Fibroblast of skin of right biceps (primary cell): Measurements from ENCODE around the gene ATXN2.
A peak's percentile ranks its signal among the peaks of the same experiment; 100 is the strongest.

ENCODE experiments used
- DNase-seq: peaks from one replicate; pipeline ENCODE4 v3.0.0-alpha.2; 2013

Gene ATXN2

DNA sequence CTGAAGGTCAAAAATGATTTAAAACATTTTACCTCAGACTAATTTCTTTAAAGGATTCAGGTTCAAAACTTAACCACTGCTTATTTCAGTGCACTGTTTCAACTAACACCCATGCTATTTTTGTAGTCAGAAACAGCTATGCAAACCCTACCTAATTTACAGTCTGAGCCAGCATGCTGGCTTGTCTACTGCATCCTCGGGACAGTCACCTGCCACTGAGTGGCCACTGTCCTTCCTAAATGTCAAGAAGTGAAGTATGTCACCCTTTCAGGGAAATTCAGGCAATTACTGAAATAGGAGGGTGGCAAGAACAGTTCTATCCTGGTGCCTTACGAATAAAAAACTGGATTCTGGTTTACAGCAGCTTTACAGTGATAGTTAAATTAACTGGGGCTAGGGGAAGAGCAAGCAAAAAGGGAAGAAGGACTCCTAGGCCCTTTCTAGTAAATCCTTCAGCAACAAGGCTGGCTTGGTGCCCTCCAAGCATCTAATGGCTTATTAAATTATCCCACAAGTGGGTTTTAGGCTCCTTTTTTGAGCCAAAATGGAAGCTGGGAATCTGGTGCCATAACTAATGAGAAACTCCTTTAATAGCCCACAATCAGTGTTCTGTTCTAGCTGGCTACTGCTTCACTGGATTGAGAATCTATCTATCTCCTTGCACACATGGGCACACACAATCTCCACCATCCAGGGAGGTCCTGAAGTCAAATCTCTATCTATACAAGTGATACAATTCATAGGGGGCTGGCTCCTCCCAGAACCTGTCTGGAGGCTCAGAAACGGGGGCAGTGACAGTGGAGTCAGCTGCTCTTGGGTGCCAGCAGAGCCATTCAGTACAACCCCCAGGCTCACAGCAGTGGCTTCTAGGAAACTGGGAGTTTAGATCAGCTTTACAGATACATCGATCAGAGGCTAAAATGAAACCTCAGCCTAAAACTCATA is 150.0 kb downstream of the ATXN2 start:
- no peak for DNase-seq

DNA sequence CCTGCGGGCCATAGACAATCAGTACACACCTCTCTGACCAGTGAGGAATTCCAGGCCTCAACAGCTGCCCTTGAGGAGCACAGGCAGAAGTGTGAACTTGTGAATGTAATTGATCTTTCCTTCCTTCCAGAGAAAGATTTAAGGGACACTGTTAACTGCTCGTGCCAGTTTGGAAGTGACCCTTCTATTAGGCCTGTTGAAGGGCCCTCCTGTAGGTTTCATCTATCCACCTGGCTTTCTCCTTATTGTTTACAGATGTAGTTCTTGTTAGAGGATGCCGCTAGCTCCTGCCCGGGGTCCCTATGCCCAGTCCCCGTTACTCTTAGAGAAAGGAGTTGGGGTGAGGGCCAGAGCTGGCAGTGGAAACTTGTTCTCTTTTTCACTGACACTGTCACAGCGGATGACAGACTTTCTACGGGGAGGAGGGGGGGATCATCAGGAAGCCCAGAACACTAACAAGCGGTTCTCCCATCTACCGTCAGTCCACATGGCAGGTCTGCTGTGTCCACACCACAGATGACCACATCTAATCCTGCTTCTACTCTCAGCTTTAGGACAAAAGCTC is 150.8 kb downstream of the ATXN2 start:
- no peak for DNase-seq

DNA sequence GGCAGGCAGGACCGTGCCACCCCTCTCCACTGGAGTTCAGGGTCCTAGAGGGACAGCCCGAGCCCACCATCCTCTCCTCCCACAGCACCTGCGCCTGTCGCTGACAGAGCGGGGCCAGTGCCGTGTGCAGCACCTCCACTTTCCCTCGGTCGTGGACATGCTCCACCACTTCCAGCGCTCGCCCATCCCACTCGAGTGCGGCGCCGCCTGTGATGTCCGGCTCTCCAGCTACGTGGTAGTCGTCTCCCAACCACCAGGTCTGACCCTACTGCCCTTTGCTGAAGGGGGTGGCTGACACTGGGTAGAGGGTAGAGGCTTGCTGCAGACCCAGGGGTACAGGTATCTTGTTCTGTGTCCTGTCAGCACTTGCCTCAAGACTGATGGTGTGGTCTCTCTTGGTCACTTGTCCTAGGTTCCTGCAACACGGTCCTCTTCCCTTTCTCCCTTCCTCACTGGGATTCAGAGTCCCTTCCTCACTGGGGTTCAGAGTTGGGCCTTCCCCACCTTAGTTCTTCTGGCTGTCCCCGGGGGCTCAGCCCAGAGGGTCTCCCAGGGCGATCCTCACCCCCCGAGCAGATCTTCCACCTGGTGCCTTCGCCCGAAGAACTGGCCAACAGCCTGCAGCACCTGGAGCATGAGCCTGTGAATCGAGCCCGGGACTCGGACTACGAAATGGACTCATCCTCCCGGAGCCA is 151.4 kb downstream of the ATXN2 start:
- no peak for DNase-seq

DNA sequence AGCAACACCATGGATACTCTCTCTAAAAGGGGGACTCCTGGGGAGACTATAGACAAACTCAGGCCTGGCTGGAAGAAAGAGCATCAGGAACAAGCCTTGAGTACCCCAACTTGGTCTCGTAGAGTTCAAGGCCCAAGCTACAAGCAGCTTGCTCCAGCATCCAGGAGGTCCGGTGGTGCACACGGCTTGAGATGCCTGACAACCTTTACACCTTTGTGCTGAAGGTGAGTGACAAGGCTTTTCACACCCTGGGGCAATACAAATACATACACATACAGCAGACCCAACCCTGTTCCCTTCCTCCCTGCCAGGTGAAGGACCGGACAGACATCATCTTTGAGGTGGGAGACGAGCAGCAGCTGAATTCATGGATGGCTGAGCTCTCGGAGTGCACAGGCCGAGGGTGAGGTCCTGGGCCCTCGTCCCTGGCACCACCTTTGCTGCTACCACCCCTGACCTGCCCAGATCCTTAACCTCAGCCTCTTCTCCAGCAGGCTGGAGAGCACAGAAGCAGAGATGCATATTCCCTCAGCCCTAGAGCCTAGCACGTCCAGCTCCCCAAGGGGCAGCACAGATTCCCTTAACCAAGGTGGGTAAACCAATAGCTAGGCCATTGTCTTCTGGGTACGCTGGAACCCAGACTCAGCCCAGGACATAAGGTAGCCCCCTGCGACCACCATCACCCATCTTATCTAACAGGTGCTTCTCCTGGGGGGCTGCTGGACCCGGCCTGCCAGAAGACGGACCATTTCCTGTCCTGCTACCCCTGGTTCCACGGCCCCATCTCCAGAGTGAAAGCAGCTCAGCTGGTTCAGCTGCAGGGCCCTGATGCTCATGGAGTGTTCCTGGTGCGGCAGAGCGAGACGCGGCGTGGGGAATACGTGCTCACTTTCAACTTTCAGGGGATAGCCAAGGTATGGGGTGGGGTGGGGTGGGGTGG is 152.2 kb downstream of the ATXN2 start:
- DNase-seq: no peak

DNA sequence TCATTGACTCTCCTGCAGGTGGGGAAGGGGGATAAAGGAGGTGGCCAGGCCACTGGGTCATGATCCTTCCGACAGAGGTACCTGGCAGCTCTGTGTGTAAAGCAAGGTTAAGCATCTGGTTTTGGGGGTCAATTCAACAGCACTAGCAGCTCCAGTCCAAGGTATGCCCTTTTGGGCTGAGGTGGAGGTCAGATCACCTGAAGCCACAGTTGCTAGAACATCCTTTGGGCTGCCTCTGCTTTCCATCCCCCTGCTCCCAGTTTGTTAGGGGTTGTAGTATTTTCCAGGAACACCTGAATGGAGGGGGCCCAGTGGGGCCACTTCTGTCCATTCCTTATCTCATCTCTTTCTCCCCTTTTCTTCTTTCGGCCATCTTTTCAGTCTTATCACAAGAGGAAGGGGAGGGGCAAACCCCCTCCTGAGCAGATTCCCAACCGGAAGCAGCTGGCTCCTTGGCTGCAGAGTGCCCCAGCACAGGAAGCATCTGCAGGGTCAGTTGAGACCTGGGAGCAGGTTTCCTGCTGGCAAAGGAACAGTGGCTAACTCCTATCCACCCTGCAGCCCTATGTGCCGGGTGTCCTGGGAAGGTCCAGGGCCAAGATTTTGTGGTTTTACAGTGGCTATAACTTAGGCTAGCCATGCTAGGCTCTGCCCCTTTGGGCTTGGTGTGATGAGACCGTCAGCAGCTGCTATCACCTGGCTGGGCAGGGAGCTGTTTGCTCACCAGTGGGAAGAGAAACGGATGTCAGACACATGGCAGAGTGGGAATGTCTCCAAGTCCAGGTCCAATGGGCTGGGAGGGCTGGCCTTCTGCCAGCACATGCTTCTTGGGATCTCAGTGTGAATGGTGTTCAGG is 153.2 kb downstream of the ATXN2 start:
- DNase-seq: peak; percentile 27

GRCh38 chr12:111444925-111445725 is 154.0 kb downstream of the ATXN2 start:
- DNase-seq: peak; percentile 26

DNA sequence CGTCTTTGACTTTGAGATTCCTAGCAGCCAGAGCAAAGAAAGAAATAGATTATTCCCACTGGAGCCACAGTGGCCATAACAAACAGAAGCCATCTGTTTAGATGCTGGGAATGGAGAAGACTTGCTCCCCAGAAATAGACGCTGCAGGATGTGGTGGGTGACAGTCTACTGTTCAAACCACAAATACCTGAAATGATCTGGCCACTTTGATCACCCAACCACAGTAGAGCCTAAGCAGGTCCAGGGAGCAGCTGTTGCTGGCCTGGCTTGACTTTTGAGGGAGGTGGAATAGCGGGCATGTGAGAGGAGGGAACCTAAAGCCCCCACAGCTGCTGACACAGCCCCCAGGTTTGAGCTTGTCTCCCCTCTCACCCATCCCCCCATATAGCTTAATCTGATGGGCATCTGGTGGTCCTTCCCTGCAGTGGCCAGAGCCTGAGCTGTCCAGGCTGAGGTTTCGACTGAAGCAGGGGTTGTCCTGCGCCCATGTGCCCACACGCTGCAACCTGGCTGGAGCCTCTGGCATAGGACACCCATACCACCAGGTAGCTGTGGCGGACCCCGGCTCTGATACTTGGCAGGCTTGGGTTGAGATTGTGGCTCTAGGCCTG is 154.7 kb downstream of the ATXN2 start:
- DNase-seq: peak; percentile 35

DNA sequence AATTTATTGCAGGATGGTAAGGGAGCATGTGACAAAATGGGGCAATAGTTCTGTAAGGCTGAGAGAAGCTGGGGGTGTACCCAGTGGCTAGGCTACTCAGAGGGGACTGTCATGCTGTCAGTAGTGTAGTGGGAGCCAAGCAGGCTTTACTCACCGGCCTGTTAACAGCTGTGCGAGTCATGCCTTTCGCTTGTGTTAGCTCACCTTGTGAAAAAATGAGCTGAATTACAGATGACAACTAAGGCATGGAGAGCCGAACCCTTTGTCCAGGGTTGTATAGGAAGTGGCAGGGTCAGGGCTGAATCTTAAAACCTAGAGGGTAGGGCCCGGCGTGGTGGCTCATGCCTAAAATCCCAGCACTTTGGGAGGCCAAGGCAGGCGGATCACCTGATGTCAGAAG is 155.5 kb downstream of the ATXN2 start:
- DNase-seq: peak; percentile 68

DNA sequence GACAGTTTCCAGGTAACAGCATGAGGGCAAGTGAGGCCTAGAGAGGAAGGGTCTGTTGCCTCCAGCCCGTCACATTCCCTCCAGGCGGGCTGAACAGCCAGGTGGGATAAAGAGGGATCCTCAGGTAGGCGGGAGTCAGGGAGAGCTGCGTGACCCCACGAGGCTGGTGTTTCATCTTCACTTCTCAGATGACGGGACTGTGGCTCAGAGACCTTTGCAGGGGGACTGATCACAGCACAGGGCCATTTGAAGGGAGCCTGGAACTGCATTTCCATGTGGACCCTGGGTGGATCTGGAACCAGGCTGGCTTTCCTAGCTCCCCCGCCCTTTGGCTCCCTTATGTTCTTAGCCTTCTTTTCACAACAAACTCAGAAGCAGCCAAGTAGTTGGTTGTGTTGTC is 156.0 kb downstream of the ATXN2 start:
- no peak for DNase-seq

- DNase-seq: no peak
Observed at GRCh38 chr12:111442301-111443045, 156.6 kb downstream of the ATXN2 start.

- no peak for DNase-seq
Observed at GRCh38 chr12:111441107-111441928, 157.8 kb downstream of the ATXN2 start.

- no peak for DNase-seq
Observed at GRCh38 chr12:111440631-111441030, 158.5 kb downstream of the ATXN2 start.

GRCh38 chr12:111440152-111440551 is 159.0 kb downstream of the ATXN2 start:
- DNase-seq: no peak

- no peak for DNase-seq
Observed at GRCh38 chr12:111439657-111440151, 159.4 kb downstream of the ATXN2 start.

GRCh38 chr12:111438481-111438880 is 160.6 kb downstream of the ATXN2 start:
- peak; percentile 62 for DNase-seq

DNA sequence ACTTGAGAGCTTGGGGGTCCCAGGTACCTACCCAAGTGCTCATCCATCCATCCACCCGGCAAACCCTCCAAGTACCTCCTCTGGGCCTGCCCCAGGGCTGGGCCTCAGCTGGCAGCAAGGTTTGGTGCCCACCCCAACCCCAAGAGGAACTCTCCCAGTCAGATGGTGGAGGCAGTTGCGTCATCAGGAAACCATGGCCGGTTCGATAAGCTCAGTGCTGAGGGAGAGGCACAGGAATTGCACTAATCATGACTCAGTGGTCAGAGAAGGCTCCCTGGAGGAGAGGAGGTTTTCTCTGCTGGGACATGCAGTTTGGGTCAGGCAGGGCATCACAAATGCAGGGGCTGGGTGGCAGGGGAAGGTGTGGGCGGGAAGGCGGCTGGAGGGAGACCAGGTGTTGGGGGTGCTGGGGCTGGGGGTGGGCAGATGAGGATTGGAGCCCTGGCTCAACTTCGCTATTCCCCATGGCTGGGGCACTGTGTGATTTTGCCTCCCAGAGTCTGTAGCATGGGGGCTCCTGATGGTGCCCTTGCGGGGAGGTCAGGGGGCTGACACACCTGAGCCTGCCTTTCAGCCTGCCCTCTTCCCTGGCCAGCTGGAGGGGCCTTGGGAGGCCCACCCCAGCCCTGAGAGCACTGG is 161.2 kb downstream of the ATXN2 start:
- peak; percentile 82 for DNase-seq

- no peak for DNase-seq
Observed at GRCh38 chr12:111436811-111437210, 162.3 kb downstream of the ATXN2 start.

DNA sequence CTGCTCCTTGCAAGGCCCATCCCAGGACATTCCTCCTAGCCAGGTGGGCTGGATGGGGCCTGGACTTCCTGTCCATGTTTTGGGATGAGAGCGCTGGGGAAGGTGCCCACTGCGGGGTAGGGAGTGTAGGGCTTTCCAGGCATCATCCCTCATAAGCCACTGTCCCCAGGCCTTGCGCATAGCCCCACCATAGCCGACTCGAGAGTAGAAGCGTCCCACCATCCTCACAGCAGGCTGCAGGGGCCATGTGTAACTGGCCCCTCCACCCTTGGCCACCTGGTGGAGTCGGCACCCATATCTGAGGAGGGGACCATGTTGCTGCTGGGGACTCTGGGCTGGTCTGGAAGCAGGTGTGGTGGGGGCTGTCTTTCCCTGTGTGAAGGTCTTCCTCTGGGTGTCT is 162.8 kb downstream of the ATXN2 start:
- no peak for DNase-seq
